COLO668 (cell line): ENCODE measurements around the gene IFT122.

Experiments
- DNase-seq: peaks from one replicate; lab custom pipeline; 2025; ENCODE audit not compliant: unreplicated experiment; lab: John Stamatoyannopoulos, UW

The IFT122 gene

DNA sequence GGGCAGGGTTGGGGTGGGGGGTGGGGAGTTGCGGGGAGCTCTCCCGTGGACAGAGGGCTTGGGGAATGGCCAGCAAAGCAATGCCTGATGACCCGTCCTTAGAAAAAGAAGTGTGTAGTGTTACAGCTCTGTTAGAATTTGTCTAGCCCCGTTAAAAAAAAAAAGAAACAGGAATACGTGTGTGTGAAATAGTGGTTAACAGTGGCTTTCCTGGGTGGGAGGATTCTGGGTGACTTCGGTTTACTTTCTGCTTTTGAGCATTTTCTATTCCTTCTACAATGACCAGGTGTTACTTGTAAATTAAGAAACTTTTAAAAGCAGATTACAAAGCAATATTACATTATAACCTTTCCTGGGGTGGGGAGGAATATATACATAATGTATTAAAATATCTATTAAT is 127.9 kb downstream of the IFT122 start:
- DNase-seq: no peak

- no peak for DNase-seq
Observed at GRCh38 chr3:129569856-129570255, 129.8 kb downstream of the IFT122 start.
